ENCODE measurements around the gene LMCD1.

- TF ChIP-seq CTCF (IDR thresholded peaks at IDR 0.05) (no peak), POLR2A (IDR thresholded peaks at IDR 0.05) (no peak)
These were observed 37.3 kb downstream of the LMCD1 start for GRCh38 chr3:8538913-8539312.

All from right lobe of liver (tissue), 4 donors.